Measurements from ENCODE around the gene SCTR. TPM values are rescaled to one million over a fixed set of nuclear protein-coding genes. Genes with fewer than 3 reads are reported as not detected.

Gene SCTR
- total and polyA plus RNA-seq, 2 of the 8 experiments (the other 6 are each of a cell fraction or from before 2014, with no cell fraction given): 0.15 TPM; not detected in 1

DNA sequence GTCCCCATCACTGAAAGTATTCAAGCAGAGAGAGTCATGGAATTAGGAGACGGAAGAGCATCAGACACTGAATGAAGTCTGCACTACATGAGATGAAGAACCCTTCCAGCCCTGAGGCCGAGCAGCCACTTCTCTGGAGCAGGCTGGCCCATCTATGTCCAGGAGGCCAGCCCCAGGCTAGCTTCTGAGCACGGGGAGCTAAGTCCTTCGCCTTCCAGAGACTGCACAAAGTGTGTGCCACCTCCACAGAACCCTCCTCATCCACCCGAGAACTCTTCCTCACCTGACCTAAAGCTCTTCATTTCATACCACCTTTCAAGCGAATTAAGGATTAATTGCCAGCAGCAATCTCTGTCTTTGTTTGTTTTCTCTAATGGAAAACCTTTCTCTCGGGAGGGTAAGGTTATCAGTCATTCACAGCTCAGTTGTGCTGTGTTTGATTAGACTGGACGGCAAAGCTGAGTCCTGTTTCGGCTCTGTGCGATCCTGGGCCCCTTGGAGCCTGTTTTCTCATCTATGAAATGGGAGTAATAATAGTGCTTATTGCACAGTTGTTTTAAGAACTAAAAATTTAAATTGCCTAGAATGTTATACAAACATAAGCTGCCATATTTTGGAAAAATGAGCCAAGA is 38.0 kb downstream of the SCTR start:
- Histone ChIP-seq H3K4me2 (ENCODE audit: insufficient read depth in 1 of 2, low read depth in 2 of 2, low read length in 2 of 2) (no peak overlapping the region), H2BK15ac (ENCODE audit: low read length) (no peak overlapping the region), H3K79me2 (ENCODE audit: control insufficient read depth in 1 of 2, insufficient read depth in 2 of 2, low read length in 2 of 2) (no peaks in the 10 kb centered on the region), H3K18ac (ENCODE audit: extremely low read depth, low read length) (no peak overlapping the region), H3K4me3 (ENCODE audit: extremely low read depth in 1 of 4, insufficient read depth in 2 of 4, low read depth in 3 of 4, low read length in 4 of 4) (no peak overlapping the region), H2BK120ac (replicated peaks; ENCODE audit: low read depth, low read length) (no peak overlapping the region), H3K79me1 (ENCODE audit: low read depth, low read length) (no peaks in the 10 kb centered on the region), H3K27me3 (replicated peaks in 1 of 4; ENCODE audit: control insufficient read depth in 3 of 4, extremely low read depth in 1 of 4, insufficient read depth in 3 of 4, low read length in 3 of 4) (no peaks in the 10 kb centered on the region; a peak in 1 of 7 replicates), H3K27ac (ENCODE audit: low read depth, low read length) (no peak overlapping the region), H3K23me2 (ENCODE audit: low read depth, low read length) (no peaks in the 10 kb centered on the region), H3K36me3 (ENCODE audit: control insufficient read depth in 2 of 4, insufficient read depth in 4 of 4, low read length in 3 of 4) (no peaks in the 10 kb centered on the region), H3K9ac (replicated peaks in 1 of 4; ENCODE audit: extremely low read depth in 1 of 4, low read depth in 3 of 4, low read length in 3 of 4) (no peak overlapping the region), H3K56ac (replicated peaks; ENCODE audit: insufficient read length, low read depth, low read length) (no peak overlapping the region), H4K5ac (ENCODE audit: insufficient read length, low read depth, low read length) (no peak overlapping the region), H4K8ac (ENCODE audit: extremely low read depth, insufficient read depth, low read length) (no peak overlapping the region), H3K9me3 (ENCODE audit: insufficient read depth in 2 of 2, low read depth in 1 of 2, low read length in 1 of 2) (no peaks in the 10 kb centered on the region), H4K20me1 (replicated peaks in 1 of 2; ENCODE audit: control insufficient read depth in 1 of 2, insufficient read depth in 2 of 2, low read length in 2 of 2) (no peaks in the 10 kb centered on the region), H3K4ac (replicated peaks; ENCODE audit: insufficient read length, low read depth, low read length) (no peak overlapping the region), H3K23ac (ENCODE audit: insufficient read length) (no peak overlapping the region), H2BK5ac (ENCODE audit: low read depth, low read length) (no peak overlapping the region), H2BK12ac (ENCODE audit: low read depth, low read length) (no peak overlapping the region), H4K91ac (replicated peaks; ENCODE audit: insufficient read length, low read length) (no peak overlapping the region), H2AFZ (ENCODE audit: low read length) (no peak overlapping the region), H3K14ac (ENCODE audit: insufficient read length) (no peak overlapping the region), H3K4me1 (replicated peaks in 1 of 4; ENCODE audit: control insufficient read depth in 3 of 4, insufficient read depth in 4 of 4, low read length in 3 of 4) (peaks cover 0 to 8% (median 1%) of the 10 kb centered on the region in 4 experiments; a peak in 4 of 7 replicates), H2BK20ac (ENCODE audit: low read length) (no peak overlapping the region), H2AK5ac (ENCODE audit: low read depth, low read length) (no peak overlapping the region)
- POLR2A ChIA-PET (ENCODE audit: partially characterized antibody): interaction anchor here (0.9 kb wide), 1 partner anchor 10 kb away, joined by 4 read pairs; no protein-coding TSS in a partner anchor
- DNase-seq (ENCODE audit: low read depth in 1 of 2, low spot score in 2 of 2): no peak
- no peak for FAIRE-seq
- CTCF ChIA-PET (ENCODE audit: partially characterized antibody): interaction anchor here (0.5 to 7.1 kb wide), 11 partner anchors 9 to 175 kb away, joined by 3 to 100 read pairs (median 5); no protein-coding TSS in a partner anchor
- TF ChIP-seq KDM1A (IDR thresholded peaks at IDR 0.05; ENCODE audit: borderline replicate concordance, low read length) (no peak), KDM4A (IDR thresholded peaks at IDR 0.05; ENCODE audit: low read depth, low read length, severe bottlenecking) (no peak), TAF1 (IDR thresholded peaks at IDR 0.05; ENCODE audit: low read depth, low read length) (no peak), MAFK (IDR thresholded peaks at IDR 0.05; ENCODE audit: low read depth, low read length) (no peak), EP300 (IDR thresholded peaks at IDR 0.05; ENCODE audit: borderline replicate concordance in 1 of 2, low read depth in 2 of 2, low read length in 2 of 2) (no peak)
- WGBS, 2 experiments (ENCODE audit: extremely low coverage in 1 of 2, insufficient coverage in 1 of 2, insufficient read length in 1 of 2, insufficient replicate concordance in 2 of 2, low coverage in 1 of 2, low lambda C conversion rate in 2 of 2, missing lambda C conversion rate in 1 of 2): 93% methylated on average over 10 of the region's 10 CpGs; no CpG with 5 or more reads in 1 of the 2 experiments

Data from H1 (cell line).